RPMI8226 (cell line): ENCODE measurements around the gene KRTAP4-7.
"Not testable (repeated sequence)": the region's sequence is repeated elsewhere in the genome, so short reads cannot be mapped to it uniquely, and the experiment has no call there.

Experiments used
- DNase-seq: peaks from one replicate; pipeline ENCODE4 v3.0.0-alpha.2; 2015

The KRTAP4-7 gene

DNA sequence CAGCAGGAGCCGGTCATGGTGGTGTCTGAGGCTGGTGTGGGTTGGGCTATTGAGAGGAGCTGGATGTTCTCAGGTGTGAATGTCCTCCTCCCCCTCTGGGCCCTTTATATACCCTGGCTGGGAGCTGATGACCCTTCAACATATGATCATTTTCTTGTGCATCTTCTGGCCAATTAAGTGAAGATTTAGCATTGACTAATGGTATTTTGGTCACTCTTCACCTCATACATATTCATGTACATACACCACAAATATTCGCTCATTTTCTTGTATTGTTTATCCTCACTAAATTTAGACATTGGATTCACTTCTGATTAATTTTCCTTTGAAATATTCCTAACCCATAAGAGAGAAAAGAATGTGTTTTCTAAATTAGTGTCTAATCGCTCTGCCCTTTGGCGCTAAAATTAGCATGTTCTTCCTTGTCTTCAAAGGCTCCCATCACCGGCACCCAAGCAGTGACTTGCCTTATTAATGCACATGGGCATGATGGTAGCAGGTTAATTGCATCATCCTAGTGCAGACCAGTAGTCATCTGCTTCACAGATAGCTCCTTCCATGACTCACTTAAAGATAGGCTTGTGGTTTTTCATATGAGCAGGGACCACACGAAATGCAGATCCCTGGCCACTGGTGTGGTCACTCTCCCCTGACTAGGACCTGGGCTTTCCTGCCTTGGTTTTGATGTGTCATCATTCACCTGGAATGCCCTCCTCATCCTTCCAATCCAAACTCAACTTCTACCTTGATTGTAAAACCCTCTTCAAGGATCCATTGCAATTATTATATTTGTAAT lies 17.9 kb upstream of the KRTAP4-7 start, which contains the start of gene KRTAP2-4:
TSS of gene KRTAP2-4 (minus strand) at position 51 of the 796 bp plus-strand sequence. CDS start at position 17, 34 bp downstream.
- DNase-seq = no peak

DNA sequence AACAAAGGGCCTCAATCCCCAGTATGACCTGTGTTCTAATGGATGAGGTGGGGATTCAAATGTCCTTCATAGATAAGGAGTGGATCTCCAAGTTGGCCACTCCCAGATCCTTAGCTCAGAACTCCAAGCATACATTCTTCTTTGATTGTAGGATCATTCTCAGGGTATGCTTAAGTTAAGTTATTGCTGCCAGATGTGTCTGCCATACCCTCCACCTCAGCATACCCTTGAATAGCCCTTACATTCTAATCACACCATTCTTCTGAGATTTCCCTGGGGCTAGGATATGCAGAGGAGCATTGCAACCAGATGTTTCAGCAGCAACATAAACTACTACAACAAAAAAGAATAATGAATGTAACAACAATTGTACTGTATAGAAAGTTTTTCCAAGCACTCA lies 16.7 kb upstream of the KRTAP4-7 start:
- no peak for DNase-seq

DNA sequence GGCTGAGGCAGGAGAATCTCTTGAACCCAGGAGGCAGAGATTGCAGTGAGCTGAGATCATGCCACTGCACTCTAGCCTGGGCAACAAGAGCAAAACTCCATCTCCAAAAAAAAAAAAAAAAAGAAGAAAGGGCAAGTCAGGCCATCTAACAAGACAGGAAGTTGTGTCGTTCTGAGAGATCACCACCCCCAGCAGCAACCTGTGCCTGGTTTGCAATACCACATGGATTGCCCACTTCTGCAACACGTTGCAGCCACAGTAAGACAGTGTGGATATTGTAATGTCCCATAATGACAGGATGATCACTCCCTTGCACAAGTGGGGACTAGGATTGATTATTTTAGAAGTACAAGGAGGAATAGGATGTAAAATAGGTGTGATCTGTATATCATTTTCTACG lies 14.9 kb upstream of the KRTAP4-7 start:
- no peak for DNase-seq

DNA sequence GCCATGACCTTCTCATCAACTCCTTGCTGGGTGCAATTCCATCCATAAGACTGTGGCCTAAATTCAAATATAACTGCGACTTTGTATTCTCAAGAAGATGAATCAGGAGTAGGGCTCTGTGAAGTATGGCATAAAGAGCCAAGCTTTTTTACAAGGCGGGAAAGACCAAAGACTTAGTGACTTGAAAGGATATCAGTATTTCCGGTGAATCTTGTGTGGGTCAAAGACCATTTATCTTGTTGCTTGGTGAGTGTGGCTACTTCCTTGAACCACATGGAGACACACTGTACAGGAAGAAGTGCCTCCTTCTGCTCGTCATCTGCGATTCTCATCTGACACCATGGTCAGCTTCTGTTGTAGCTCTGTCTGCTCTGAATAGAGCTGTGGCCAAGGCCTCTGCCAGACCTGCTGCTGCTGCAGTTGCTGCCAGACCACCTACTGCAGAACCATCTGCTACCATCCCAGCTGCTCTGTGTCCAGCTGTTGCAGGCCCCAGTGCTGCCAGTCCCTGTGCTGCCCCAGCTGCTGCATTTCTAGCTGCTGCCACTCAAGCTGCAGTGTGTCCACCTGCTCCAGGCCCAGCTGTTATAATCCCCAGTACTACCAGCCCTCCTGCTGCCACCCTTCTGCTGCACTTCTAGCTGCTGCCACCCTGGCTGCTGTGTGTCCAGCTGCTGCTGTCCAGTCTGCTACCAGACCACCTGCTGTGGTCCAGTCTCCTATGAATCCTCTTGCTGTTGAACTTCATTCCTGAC lies 12.2 kb upstream of the KRTAP4-7 start:
- DNase-seq = no peak

DNA sequence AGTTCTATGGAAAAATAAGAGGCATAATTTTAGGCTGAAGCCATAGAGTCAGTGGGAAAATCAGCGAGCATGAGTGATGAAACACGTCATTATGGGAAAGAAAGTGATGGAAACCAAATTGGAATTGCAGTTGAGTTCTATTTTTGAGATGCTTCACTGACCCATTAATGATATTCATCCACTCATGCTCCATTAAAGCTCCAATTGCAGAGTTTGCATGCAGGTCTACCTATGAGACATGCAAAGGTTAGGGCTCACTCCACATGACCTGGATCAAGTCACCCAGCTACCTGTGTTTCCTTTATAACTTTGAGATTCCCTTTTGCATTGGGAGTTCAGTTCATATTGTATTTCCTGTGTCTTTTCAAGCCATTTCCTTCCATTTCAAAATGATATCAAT lies 10.3 kb upstream of the KRTAP4-7 start:
- no peak for DNase-seq

DNA sequence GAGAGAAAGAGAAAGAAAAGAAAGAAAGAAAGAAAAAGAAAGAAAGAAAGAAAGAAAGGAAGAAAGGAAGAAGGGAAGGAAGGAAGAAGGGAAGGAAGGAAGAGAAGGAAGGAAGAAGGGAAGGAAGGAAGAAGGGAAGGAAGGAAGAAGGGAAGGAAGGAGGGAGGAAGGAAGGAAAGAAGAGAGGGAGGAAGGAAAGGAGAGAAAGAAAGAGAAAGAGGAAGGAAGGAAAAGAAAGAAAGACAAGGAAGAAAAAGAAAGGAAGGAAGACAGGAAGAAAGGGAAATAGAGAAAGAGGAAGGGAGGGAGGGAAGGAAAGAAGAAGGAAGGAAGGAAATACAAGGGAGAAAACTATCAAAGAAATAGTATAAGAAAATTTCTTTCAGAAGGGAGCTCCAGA lies 7.2 kb upstream of the KRTAP4-7 start:
- DNase-seq = no peak

DNA sequence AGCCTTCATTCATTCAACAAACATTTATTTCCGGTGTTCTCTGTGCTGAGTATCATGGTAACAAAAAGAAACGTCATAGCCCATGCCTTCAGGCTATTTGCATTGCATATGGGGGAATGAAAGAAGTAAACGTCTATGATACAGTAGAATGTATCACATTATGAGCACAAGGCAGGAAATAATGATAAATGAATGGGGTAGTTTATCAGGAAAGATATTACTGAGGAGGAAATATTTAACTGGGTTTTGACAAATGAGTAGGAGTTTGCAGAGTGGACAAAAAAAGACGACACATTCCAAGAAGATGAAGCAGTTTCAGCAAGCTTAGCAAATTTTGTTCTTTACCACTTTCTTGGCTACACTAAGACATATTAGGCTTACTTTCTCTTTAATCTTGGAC lies 1.3 kb upstream of the KRTAP4-7 start:
- DNase-seq = no peak

DNA sequence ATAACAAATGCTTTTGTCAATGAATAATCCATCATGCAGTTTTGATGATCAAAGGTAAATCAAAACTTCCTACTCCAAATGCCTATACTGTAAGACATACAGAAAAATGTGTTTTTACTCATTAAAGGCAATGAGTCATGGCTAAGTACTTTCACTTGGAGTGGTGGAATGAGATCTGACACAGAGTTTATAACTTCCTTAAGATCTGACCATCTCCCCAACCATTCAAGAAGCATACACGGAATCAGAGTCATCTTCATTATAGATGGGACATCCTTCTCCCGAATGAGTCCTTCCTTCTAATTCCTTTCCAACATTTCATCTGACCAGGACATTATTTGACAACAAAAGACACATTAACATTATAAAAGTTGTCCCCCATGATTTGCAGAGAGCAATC lies 523 bp upstream of the KRTAP4-7 start:
- not testable (repeated sequence) for DNase-seq

DNA sequence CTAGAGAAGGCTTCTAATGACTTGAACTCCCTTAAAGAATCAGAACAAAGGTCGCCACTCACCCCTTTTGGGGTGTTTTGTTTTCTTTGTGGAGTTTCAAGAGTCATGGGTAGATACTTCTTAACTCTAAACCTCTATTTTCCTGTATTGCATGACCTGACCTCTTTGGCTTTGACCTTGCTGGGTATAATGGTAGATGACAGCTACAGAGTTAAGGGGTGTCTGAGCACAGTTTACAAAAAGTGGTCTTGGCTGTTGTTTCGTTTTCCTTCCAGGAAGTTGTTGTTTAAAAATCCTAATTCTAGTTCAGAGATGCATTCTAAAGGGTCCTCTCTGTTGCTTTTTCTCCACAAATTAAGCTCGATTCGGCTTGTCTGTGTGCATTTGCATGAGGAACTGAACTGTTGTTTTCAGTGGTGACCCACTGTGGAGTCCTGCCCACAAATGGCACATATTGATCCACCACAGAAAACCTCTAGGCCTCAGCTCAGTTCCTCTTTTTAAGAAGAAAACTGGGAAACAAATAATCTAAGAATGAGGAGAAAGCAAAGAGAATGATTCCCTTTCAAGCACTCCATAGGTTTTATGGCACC lies 4.9 kb downstream of the KRTAP4-7 start:
- not testable (repeated sequence) for DNase-seq

DNA sequence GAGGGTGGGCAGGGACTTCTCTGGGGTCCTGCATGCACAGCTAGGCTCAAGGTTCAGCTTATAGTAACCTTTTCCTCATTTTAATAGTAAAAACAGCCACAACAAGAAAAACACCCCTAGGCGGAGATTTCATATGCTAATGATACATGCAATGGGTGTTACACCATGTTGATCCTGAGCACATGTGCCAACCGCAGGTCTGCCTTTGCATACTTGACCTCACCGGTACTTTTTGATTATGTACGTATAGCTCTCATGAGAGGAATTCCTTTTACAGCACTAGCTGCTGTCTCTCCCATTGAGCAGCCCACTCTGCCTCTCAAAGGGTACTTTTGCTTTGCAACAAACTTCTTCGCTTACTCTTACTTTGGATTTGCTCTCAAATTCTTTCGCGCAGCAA lies 12.1 kb downstream of the KRTAP4-7 start:
- no peak for DNase-seq

DNA sequence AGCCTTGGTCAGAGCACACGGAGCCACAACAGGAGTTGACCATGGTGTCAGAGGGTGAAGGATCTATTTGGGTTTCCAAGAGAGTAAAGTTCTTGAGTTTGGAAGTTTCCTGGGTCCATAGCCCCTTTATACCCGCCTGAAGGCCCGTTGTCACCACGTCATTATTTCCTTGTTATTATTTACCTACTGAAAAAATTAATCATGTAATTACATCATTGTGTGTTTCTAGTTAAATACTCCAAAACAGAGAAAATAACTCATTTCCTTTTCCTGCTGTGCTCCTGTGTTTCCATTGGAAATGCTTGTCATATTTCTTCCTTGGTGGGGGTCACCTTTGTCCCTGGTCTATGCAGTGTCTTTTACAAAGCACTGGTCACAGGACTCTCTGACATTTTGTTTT lies 14.1 kb downstream of the KRTAP4-7 start, which contains the start of gene KRTAP4-8:
TSS of gene KRTAP4-8 (minus strand) at position 101 of the 400 bp plus-strand sequence. CDS start at position 43, 58 bp downstream.
- DNase-seq = no peak

DNA sequence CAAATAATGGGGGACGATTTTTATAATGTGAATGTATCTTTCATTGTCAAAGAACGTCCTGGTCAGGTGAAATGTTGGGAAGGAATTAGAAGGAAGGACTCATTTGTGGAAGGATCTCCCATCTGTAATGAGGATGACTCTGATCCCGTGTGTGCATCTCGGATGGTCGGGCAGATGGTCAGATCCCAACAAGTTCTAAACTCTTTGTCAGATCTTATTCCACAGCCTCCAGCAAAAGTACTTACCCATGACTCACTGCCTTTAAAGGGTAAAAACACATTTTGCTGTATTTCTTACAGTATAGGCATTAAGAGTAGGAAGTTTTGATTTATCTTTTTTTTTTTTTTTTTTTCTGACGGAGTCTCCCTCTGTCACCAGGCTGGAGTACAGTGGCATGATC lies 14.5 kb downstream of the KRTAP4-7 start:
- no peak for DNase-seq

DNA sequence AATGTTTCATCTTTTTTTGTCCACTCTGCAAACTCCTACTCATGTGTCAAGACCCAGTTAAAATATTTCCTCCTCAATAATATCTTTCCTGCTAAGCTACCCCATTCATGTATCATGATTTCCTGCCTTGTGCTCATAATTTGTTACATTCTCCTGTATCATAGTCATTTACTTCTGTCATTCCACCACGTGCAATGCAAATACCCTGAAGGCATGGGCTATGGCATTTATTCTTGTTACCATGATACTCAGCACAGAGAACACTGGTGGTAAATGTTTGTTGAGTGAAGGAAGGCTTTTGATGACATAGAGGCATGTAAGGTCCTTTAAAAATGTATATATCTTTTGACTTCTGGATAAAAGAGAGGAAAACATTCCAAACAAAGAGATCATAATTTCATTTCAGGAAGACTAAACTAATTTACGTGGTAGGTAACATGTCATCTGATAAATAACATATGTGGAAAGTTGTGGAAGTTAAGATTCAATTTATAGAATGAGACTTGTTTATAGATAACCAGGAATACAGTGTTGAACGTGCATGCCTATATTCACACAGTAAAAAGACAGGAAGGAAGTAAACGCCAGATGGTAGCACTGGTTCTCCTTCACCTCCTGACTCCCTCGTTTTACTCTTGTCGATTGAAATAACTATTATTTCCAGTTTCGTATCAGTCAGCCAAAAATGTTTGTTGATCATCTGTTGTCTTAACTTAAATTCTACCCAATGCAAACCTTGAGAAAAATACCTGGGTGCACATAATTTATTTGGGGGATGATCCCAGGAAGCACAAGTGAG lies 15.9 kb downstream of the KRTAP4-7 start:
- not testable (repeated sequence) for DNase-seq

DNA sequence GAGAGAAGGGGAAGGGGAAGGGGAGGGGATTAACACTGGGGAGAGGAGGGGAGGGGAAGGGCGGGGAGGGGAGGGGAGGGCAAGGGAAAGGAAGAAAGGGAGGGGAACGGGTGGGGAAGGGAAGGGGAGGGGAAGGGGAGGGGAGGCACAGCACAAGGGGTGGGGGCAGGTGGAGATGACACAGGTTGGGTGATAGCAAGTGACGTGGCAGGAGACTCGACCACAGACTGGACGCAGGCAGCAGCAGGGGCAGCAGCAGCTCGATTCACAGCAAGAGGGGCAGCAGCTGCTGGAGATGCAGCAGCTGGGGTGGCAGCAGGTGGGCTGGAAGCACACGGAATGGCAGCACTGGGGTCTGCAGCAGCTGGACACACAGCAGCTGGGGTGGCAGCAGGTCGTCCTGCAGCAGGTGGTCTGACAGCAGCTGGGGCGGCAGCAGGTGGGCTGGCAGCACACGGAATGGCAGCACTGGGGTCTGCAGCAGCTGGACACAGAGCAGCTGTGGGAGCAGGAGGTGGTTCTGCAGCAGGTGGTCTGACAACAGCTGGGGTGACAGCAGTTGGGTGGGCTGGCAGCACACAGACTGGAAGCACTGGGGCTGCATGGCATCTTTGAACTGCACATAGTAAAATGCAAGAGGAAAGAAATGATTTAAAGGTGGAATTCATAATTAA lies 17.8 kb downstream of the KRTAP4-7 start, which contains the start of gene KRTAP4-16:
TSS of gene KRTAP4-16 (minus strand) at position 624 of the 674 bp plus-strand sequence. CDS start at position 624, 0 bp downstream.
- no peak for DNase-seq

DNA sequence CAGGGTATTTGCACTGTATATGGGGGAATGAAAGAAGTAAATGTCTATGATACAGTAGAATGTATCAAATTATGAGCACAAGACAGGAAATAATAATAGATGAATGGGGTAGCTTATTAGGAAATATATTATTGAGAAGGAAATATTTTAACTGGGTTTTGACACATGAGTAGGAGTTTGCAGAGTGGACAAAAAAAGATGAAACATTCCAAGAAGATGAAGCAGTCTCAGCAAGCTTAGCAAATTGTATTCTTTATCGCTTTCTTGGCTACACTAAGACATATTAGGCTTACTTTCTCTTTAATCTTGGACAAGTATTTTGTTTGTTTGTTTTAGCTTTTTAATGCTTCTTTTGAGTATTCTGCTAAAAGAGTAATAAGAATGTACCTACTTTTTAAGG lies 19.9 kb downstream of the KRTAP4-7 start:
- no peak for DNase-seq

DNA sequence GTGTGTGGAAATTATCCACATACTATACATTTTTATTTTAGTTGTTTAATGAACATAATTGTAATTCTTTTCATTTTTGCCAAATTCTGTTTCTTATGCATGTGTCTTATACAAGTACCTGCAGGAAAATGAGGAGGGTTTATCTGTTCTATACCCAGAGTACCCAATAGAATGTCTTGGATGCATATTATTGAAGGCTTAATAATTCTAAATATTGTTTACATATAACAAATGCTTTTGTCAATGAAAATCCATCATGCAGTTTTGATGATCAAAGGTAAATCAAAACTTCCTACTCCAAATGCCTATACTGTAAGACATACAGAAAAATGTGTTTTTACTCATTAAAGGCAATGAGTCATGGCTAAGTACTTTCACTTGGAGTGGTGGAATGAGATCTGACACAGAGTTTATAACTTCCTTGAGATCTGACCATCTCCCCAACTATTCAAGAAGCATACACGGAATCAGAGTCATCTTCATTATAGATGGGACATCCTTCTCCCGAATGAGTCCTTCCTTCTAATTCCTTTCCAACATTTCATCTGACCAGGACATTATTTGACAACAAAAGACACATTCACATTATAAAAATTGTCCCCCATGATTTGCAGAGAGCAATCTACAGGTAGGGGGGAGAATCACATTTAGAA lies 20.6 kb downstream of the KRTAP4-7 start:
- DNase-seq = not testable (repeated sequence)

DNA sequence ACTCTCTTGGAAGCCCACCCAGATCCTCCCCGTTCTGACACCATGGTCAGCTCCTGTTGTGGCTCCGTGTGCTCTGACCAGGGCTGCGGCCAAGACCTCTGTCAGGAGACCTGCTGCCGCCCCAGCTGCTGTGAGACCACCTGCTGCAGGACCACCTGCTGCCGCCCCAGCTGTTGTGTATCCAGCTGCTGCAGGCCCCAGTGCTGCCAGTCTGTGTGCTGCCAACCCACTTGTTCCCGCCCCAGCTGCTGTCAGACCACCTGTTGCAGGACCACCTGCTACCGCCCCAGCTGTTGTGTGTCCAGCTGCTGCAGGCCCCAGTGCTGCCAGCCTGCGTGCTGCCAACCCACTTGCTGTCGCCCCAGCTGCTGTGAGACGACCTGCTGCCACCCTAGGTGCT lies 21.4 kb downstream of the KRTAP4-7 start, which contains the start of gene KRTAP4-9:
TSS of gene KRTAP4-9 (plus strand) at position 43 of the 400 bp plus-strand sequence. CDS start at position 43, 0 bp downstream.
- DNase-seq = not testable (repeated sequence)

DNA sequence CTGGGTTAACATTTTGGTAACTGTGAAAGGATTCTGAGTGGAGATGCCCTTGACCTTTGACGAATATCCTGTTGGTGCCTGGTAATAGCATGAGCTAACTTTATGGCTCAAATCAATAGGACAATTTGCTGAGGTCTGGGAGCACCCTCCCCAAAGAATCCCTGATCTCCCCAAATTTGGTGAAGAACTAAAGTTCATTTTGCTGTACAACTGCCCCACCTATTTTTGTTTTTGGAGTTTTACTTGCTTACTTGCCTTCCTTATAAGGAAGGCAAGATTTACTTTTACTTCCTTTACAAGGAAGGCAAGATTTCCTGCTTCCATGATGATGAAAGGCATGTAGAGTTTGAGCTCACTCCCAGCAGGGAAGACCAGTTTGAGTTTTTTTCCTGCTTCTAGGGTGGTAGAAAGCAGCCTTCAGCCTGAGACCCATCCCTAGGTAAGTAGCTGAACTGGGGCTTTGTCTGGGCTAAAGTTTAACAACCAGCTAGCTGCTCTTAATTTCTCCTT lies 24.0 kb downstream of the KRTAP4-7 start:
- DNase-seq = no peak

DNA sequence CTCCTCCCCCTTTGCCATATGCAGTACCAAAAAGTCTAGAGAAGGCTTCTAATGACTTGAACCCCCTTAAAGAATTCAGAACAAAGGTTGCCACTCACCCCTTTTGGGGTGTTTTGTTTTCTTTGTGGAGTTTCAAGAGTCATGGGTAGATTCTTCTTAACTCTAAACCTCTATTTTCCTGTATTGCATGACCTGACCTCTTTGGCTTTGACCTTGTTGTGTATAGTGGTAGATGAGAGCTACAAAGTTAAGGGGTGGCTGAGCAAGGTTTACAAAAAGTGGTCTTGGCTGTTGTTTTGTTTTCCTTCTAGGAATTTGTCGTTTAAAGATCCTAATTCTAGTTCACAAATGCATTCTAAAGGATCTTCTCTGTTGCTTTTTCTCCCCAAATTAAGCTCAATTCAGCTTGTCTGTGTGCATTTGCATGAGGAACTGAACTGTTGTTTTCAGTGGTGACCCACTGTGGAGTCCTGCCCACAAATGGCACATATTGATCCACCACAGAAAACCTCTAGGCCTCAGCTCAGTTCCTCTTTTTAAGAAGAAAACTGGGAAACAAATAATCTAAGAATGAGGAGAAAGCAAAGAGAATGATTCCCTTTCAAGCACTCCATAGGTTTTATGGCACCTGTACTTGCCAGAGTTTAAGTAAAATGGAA lies 24.9 kb downstream of the KRTAP4-7 start:
- not testable (repeated sequence) for DNase-seq

DNA sequence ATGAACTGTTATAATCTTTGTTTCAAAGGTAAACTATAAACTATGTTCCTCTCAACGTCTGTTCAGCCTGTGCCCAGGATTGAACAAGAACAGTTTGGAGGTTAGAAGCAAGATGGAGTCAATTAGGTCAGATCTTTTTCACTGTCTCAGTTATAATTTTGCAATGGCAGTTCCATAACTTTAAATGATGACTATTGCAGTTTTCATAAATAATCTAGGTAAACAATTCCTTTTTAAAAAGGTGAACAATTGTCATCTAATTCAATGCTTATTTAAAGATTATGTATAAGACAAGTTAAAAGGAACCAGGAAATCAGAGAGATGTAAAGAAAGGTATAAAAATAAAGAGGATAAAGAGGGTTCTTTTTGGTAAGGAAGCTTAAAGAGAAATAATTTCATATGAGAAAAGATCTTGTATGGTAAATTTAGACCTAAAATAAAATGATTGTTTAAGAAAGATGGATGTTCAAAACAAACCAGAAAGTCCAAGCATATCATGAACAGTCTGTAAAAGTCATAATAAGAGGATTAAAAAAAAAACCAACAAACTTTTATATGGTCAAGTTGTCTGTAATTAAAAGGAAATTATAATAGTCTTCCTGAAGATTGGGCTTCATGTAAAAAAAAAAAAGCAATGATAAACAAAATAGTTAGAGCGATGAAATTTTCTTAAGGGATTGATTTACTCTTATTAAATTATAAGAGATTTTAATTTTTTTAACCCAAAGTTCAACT lies 27.4 kb downstream of the KRTAP4-7 start:
- no peak for DNase-seq
